Renal pelvis (tissue), 4 donors: Measurements from ENCODE around the gene MED8. TPM values are rescaled to one million over a fixed set of nuclear protein-coding genes. Genes with fewer than 3 reads are reported as not detected.
A peak's percentile ranks its signal among the peaks of the same experiment; 100 is the strongest.
"Not testable (repeated sequence)": the region's sequence is repeated elsewhere in the genome, so short reads cannot be mapped to it uniquely, and the experiment has no call there.

ENCODE experiments used
- DNase-seq: peaks from one replicate; pipeline ENCODE4 v3.0.0-alpha.2; 2013
- polyA plus RNA-seq, 3 donors: library from polyadenylated mRNA; unstranded; fragments of 120-200 nt; gene quantifications; one replicate each; pipeline ENCODE4 v1.2.1, GENCODE V29; 2013; ENCODE audit not compliant: insufficient read length in 3 of 3

Gene MED8
- polyA plus RNA-seq, 3 donors, result 39.3 to 44.6 (median 42.2) TPM

GRCh38 chr1:43388613-43389012 is 987 bp downstream of the MED8 start:
- no peak for DNase-seq

GRCh38 chr1:43387976-43388599 is 1.5 kb downstream of the MED8 start:
- DNase-seq, result no peak

GRCh38 chr1:43386676-43387075 is 2.9 kb downstream of the MED8 start:
- no peak for DNase-seq

- DNase-seq, result no peak
Observed at GRCh38 chr1:43383449-43383848, 6.2 kb downstream of the MED8 start.

GRCh38 chr1:43382027-43382779 is 7.4 kb downstream of the MED8 start:
- no peak for DNase-seq

GRCh38 chr1:43381612-43382011 is 8.0 kb downstream of the MED8 start:
- DNase-seq, result no peak

GRCh38 chr1:43379476-43379875 is 10.1 kb downstream of the MED8 start:
- no peak for DNase-seq

- DNase-seq, result no peak
Observed at GRCh38 chr1:43377831-43378230, 11.8 kb downstream of the MED8 start.

- no peak for DNase-seq
Observed at GRCh38 chr1:43376723-43377235, 12.8 kb downstream of the MED8 start.

- no peak for DNase-seq
Observed at GRCh38 chr1:43373066-43373940, 16.3 kb downstream of the MED8 start.

- no peak for DNase-seq
Observed at GRCh38 chr1:43372172-43372571, 17.4 kb downstream of the MED8 start.

GRCh38 chr1:43370564-43370963 is 19.0 kb downstream of the MED8 start:
- no peak for DNase-seq

- DNase-seq, result not testable (repeated sequence)
Observed at GRCh38 chr1:43369779-43370178, 19.8 kb downstream of the MED8 start.

- DNase-seq, result no peak
Observed at GRCh38 chr1:43368646-43369020, 21.0 kb downstream of the MED8 start.

- DNase-seq, result peak; percentile 89
Observed at GRCh38 chr1:43367904-43368645, 21.5 kb downstream of the MED8 start, which contains the start of gene ELOVL1. Gene ELOVL1 (minus strand): TSS chr1:43368011. CDS start chr1:43365609, 2,402 bp downstream.

GRCh38 chr1:43367026-43367903 is 22.3 kb downstream of the MED8 start:
- no peak for DNase-seq

GRCh38 chr1:43366601-43367025 is 23.0 kb downstream of the MED8 start:
- DNase-seq, result no peak

- no peak for DNase-seq
Observed at GRCh38 chr1:43366179-43366578, 23.4 kb downstream of the MED8 start.

GRCh38 chr1:43365678-43366077 is 23.9 kb downstream of the MED8 start:
- no peak for DNase-seq

GRCh38 chr1:43363935-43364525 is 25.6 kb downstream of the MED8 start:
- DNase-seq, result no peak
